Activated CD4-positive, alpha-beta T cell treated with anti-CD3 and anti-CD28 coated beads, Interleukin-2, amount 50 U/mL, for 4 hours (primary cell): ENCODE data around the gene TREM2.
"Not testable (repeated sequence)": the region's sequence is repeated elsewhere in the genome, so short reads cannot be mapped to it uniquely, and the experiment has no call there.

Experiments
- DNase-seq, 2 experiments: peaks; one replicate each; pipeline ENCODE4 v3.0.0-alpha.2; 2020

Gene TREM2

GRCh38 chr6:41162687-41163418, at the start of gene TREM2:
Gene TREM2, minus strand, starts transcription at chr6:41163116. Its CDS starts 34 bp downstream, at chr6:41163082.
- DNase-seq = no peak

GRCh38 chr6:41209547-41210320, 46.8 kb upstream of the TREM2 start:
- no peak for DNase-seq

DNA sequence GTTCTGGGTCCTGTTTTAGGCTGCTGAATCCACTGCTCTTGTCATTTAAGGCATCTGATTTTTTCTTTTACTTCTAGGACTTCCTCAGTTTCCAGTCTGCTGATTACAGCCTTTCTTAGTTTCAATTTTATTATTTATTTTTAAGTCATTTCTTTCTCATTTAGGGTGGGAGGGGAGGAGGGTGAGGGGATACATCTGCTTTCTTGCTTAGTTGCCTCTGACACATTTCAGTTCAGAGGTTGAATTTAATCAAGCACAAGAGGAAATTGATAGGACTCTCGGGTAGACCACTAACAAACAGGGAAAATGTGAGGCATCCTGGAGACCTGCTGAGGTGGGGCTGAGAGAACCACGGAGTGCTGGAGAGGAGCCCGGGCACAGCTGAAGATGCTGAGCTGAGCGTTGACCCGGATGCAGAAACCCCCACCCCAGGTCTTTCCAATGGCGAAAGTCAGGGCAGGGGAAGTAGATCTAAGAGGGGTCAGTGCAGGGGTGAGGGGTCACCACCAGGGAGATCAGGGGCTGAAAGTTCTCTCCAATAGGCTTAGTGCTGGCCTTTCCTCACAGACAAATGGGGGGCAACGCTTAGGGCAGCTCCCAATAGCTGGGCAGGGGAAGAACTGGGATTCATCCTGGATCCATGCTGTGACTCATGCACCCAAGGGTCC, 45.7 kb upstream of the TREM2 start:
- DNase-seq = no peak

DNA sequence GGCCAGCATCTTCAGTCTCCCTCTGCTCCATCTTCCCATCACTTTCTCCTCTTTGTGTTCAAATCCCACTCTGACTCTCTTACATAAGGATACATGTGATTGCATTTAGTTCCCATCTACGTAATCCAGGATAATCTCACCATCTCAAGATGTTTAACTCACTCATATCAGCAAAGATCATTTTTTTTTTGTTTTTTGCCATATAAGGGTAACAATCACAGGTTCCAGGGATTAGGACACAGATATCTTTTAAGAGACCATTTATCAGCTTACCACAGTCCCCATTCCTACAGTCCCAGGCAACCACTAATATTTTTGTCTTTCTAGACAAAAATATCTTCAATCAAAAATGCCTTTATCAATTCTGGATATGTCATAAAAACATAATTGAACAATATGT, 41.2 kb upstream of the TREM2 start:
- no peak for DNase-seq

DNA sequence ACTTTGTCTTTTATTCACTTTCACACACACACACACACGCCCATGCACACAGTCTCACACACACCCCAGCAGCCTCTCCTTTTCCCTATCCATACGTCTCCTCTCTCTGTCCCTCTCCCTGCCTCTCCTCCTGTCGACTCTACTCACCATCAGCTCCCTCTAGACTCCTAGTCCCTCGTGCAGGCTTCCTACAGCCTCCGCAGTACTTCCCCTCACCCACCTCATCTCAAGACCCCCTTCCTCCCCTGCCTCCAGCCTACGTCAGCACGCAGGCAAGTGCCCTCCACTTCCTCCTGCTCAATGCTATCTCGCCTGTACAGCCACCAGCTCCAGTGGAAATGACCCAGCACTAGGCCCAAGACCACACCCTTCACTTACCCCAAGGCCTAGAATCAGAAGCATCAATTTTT, 38.9 kb upstream of the TREM2 start:
- DNase-seq = no peak

DNA sequence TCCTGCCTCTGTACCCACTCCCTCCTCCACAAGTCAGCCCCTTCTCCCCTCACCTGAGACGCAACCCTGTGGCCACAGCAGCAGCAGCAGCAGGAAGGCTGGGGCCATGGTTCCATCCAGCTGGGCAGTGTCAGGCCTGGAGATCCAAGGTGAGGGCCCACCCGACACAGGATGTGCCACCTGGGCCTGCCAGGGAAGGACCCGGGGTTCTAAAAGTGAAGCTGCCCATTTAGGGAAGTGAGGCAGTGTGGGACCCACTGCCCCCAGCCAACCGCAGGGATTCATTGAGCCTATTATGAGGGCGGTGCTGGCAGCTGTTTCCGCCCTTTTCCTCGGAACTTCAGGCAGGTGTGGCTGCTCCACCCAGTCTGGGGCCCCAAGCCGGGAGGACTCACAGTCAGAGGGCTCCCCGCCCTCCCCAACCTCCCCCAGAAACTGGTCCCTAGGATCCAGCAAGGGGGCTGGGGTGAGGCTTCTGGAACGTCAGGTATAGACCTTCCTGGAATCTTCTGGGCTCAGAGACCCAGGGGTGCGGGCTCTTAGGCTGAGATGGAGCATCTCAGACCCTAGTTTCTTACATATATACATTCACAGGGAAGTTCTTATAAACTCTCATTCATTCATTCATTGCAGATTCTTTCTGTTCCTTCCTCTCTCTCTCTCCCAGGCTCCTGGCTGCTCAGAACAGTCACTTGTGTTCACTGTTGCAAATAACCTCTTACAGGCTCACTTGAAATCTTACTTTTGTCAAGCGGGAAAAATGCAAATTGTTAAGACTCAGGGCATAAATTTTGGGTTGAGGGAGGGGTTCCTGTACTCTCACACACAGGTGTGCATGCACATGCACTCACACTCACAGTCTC, 38.2 kb upstream of the TREM2 start, which contains the start of gene TREML2:
Gene TREML2, minus strand, starts transcription at position 249 of the 863 bp plus-strand sequence. Its CDS starts 141 bp downstream, at position 108.
- DNase-seq = peak; percentile 19 to 23

DNA sequence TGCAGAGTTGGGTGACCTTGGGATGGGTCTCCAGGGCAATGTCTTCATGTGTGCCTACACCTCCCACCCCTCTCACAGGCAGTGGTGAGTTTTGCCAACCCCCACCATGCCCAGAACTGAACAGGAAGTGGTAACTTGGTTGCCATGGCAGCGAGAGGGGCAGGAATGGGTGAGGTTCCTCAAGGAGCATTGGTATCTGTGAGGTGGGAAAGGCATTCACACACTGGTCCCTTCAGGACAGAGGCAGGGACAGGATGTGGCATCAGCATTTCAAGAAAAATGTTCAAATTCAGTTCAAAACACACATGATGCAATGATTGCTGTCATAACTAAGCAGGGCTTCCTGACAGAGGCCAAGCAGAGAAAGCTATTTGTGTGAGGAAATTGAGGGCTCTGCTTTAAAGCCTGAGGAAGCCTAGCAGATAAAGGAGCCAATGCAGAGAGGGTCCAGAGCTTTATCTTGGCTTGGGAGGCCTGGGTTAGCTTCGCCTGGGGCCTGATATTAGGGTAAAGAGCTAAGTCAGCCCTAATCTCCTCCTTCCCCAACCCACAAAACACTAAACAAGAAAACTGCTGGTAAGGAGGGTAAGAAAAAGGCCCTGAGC, 37.5 kb upstream of the TREM2 start:
- DNase-seq = peak; percentile 25 to 28

GRCh38 chr6:41199552-41200246, 36.8 kb upstream of the TREM2 start:
- DNase-seq = no peak

DNA sequence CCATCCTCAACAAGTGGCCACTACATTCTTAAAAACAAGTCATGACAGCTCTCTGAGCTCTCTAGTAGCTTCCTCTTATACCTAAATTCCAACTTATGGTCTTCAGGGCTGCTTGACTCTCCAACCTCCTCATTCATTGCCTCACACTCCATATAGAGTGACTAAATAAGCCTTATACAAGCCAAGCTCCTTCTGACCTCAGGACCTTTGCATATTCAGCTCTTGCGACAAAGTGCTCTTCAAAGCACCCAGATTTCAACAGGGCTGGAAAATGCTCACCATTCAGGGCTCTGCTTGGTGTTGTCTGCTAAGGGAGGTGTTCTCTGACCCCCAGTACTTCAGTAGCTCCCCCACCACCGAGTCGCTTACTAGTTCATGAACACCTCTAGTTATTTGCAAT, 34.3 kb upstream of the TREM2 start:
- no peak for DNase-seq

GRCh38 chr6:41194386-41194785, 31.5 kb upstream of the TREM2 start:
- DNase-seq = no peak

DNA sequence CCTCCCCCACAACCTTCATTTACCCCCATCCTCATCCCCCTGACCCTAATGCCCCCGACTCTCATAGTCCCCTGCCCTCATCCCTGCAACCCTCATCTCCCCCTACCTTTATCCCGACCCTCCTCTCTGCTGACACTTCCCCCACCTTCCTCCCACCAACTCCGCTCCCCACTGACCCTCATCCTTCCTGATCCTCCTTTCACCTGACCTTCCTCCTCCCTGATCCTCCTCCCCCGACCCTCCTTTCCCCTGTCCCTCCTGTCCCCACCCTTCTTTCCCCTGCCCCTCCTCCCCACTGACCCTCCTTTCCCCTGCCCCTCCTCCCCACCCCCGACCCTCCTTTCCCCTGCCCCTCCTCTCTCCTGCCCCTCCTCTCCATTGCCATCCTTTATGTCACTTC, 31.0 kb upstream of the TREM2 start:
- DNase-seq = no peak

- no peak for DNase-seq
These were observed 30.3 kb upstream of the TREM2 start for GRCh38 chr6:41193171-41193734.

DNA sequence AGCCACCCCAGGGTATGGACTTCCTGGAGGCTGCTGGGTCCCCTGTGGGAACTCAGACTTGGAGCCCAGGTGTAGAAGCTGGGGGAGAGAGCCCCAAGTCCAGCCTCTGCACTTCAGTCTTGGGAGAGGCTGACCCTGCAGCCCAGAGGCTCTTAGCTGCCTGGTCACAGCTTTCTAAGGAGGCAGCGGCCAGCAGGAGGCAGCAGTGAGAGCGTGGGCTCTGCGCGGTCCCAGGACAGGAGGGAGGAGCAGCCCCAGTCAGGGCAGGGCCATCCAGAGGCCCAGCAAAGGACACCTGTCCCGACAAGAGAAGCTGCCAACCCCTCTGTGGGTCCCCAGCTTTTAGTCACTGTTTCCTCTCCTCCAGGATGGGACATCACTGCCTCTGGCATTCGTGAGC, 28.7 kb upstream of the TREM2 start:
- peak in 1 of 2 experiments; percentile 25 for DNase-seq

DNA sequence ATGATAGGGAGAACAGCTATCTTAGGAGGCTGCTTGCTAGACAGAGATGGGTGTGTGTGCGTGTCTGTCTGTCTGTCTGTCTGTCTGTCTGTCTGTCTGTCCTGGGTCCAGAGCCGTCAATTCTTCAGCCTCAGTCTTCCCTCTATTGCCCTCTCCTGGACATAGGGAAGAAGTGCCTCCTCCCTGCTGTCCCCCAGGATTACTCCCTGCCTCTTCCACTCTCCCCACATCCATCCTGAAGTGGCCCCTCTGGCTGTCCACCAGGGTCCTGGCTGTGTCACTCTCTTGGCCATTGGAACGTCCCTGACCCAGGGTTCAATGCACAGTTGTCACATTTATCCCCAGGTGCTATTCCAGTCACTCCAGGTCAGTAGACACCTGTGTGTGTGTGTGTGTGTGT, 27.9 kb upstream of the TREM2 start:
- no peak for DNase-seq

DNA sequence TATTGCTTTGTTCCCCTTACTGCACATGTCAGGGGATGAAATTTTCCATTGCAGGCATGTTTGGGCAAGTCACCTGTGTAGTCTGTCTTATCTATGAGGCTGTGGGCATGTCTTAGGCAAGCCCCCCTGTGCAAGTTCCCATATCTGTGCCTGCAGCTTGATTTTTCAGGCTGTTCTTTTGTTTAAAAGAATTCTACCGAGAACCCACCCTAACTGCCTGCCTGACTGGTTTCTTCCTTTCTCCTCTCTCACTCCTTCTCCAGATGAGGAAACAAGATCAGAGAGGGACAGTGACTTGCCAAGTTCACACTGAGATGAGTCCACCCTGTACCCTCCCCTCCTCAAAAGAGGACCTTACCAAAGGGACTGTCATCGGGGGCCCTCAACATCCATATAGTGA, 27.1 kb upstream of the TREM2 start:
- no peak for DNase-seq

- DNase-seq = not testable (repeated sequence)
These were observed 26.1 kb upstream of the TREM2 start for GRCh38 chr6:41189046-41189445.

DNA sequence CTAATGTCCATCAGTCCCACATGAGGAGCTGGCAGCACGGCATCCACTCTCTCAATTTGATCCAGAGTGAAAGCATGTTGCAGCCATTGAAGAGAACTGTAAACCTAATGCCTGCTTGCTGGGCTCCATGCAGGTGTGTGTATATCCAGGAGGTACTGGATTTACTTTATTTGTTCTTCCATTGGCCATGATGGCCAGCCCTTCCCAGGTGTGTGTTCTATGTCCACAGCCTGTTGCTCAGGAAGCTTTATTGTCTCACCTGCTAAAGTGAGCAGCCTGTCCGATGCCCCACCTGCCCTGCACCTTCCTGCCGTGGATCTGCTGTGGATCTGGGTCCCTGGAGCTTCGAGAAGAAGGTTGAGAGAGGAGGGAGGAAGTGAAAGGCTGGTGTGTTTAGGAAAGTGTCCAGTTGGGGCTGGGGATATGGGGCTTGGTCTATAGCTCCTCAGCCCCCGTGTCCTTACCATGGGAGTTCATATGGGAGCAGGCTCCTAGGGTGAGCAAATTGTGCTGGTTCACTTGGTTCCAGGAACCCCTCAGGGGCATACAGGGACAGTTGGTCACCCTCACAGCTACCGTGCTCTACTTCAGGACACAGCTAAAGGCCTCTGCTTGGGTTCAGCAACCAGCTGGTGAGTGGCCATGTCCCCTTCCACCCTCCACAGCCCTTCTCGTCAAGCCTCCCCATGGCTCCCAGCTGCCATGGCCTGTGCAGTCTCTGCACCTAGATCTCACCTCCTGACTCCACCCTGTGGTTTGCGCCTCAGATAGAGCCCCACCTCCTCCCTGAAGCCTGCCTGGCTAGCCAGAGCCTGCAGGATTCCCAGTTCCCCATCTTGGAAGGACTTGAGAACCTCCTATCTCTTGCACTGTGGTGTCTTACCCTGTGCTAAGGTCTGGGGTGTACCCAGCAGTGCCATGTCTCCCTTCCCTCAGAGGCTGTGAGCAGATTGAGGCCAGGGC, 25.3 kb upstream of the TREM2 start:
- no peak for DNase-seq

DNA sequence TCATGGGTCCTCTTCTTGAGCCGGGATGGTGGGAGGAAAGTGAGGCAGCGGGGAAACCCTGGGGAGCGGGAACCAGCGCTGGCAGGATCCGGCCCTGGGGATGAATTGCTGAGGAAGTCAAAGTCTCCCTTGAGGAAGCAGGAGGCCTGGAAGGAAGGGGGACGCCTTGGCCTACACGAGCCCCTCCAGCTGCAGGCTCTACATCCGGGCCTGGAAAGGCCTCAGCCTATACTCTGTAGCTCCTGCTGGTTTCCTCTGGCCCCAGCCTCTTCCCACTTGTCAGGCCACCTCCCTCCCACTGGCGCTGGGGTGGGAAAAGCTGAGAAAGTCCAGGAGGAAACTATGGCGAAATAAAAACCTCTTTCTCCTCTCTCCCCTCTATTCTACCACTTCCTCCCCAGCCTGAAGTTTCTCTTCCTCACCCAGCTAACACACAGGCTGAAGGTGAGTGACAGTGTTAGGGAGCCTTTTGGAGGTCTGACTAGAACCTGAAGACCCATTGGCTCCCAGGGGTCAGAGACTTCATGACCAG, 23.2 kb upstream of the TREM2 start:
- no peak for DNase-seq

- DNase-seq = no peak
These were observed 21.8 kb upstream of the TREM2 start for GRCh38 chr6:41184761-41185160.
